ENCODE measurements around the gene BMP15. TPM values are rescaled to one million over a fixed set of nuclear protein-coding genes. Genes with fewer than 3 reads are reported as not detected.

BMP15 gene
- total RNA-seq, 1 experiment from 2014 or later: not detected

GRCh38 chrX:50962156-50962555, 51.6 kb downstream of the BMP15 start:
- no peak overlapping the region for H3K4me3 Mint-ChIP-seq (ENCODE audit: unreplicated experiment)
- H3K9me3 Mint-ChIP-seq (ENCODE audit: unreplicated experiment): no peaks in the 10 kb centered on the region
- BruUV-seq (replicated peaks): no TSS peak
- no peaks in the 10 kb centered on the region for H3K4me1 Mint-ChIP-seq (ENCODE audit: insufficient read depth, unreplicated experiment)
- no peak for TF ChIP-seq CTCF (IDR thresholded peaks at IDR 0.05; ENCODE audit: unreplicated experiment)
- peaks cover 54% of the 10 kb centered on the region for H3K27me3 Mint-ChIP-seq (ENCODE audit: insufficient read depth, unreplicated experiment)
- no peaks in the 10 kb centered on the region for H3K36me3 Mint-ChIP-seq (ENCODE audit: insufficient read depth, unreplicated experiment)
- ChIA-PET CTCF (no interaction called here), POLR2A (no interaction called here)
- no peak for DNase-seq (ENCODE audit: unreplicated experiment)
- intact Hi-C loops (cut with micrococcal nuclease): no loop called here
- no peak overlapping the region for H3K27ac Mint-ChIP-seq (ENCODE audit: low read depth, unreplicated experiment)

- H3K4me1 Mint-ChIP-seq (ENCODE audit: insufficient read depth, unreplicated experiment): peaks cover 9% of the 10 kb centered on the region
- ChIA-PET CTCF (interaction anchor here (0.6 to 2.4 kb wide), 3 partner anchors 24 to 272 kb away, joined by 3 to 12 read pairs (median 4); no protein-coding TSS in a partner anchor), POLR2A (no interaction called here)
- H3K4me3 Mint-ChIP-seq (ENCODE audit: unreplicated experiment): no peak overlapping the region
- no peak for TF ChIP-seq CTCF (IDR thresholded peaks at IDR 0.05; ENCODE audit: unreplicated experiment)
- BruUV-seq (replicated peaks): no TSS peak
- intact Hi-C loops (cut with micrococcal nuclease): no loop called here
- no peaks in the 10 kb centered on the region for H3K9me3 Mint-ChIP-seq (ENCODE audit: unreplicated experiment)
- H3K36me3 Mint-ChIP-seq (ENCODE audit: insufficient read depth, unreplicated experiment): no peaks in the 10 kb centered on the region
- no peak overlapping the region for H3K27ac Mint-ChIP-seq (ENCODE audit: low read depth, unreplicated experiment)
- peaks cover 56% of the 10 kb centered on the region for H3K27me3 Mint-ChIP-seq (ENCODE audit: insufficient read depth, unreplicated experiment)
- DNase-seq (ENCODE audit: unreplicated experiment): no peak
These were observed 53.3 kb downstream of the BMP15 start for GRCh38 chrX:50963842-50964241.

Other genes with a start within 250 kb of the BMP15 start
- 0.12 TPM in 1 of 2 replicates, not detected in the other for gene SHROOM4, start 96.5 kb upstream of the BMP15 start, total RNA-seq (2022)

All from MCF 10A (cell line).